Liver (tissue), 3 donors: ENCODE measurements around the gene REST.

Experiments used
- RAD21 ChIP-seq, 2 donors: IDR thresholded peaks; 2 replicates each; pipeline ENCODE4 v1.6.1; 2016; ENCODE audit warnings: antibody characterized with exemption in 2 of 2, mild to moderate bottlenecking in 2 of 2
- TF ChIP-seq, protein P1 (sequence below): fragments of 150-350 bp; IDR thresholded peaks from 2 replicates; pipeline ENCODE4 v1.5.1; 2017; ENCODE audit warnings: improper control_type of control experiment, low read depth, low read length; ENCODE audit not compliant: missing input control
- donor health status: healthy.
- donor health status: healthy.

DNA sequence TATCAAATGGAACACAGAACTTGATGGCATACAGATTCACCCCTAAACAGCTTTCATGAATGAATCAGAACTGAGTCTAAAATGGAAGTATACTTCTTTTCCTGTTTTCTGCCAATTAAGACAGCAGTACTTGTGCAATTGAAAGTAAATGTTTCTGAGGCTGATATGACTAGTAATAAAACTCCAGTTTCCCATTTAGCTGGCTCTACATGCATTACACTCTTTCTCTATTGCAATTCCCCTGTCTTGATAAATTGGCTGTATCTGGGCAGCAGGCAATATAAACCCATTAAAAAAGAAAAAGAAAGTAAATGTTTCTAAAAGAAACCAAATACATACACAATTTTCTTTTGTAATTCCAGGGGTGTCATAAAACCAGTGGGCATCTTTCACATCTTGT, 65.1 kb downstream of the REST start:
- TF ChIP-seq RAD21 (IDR thresholded peaks at IDR 0.05): no peak
- TF ChIP-seq, protein P1, sequence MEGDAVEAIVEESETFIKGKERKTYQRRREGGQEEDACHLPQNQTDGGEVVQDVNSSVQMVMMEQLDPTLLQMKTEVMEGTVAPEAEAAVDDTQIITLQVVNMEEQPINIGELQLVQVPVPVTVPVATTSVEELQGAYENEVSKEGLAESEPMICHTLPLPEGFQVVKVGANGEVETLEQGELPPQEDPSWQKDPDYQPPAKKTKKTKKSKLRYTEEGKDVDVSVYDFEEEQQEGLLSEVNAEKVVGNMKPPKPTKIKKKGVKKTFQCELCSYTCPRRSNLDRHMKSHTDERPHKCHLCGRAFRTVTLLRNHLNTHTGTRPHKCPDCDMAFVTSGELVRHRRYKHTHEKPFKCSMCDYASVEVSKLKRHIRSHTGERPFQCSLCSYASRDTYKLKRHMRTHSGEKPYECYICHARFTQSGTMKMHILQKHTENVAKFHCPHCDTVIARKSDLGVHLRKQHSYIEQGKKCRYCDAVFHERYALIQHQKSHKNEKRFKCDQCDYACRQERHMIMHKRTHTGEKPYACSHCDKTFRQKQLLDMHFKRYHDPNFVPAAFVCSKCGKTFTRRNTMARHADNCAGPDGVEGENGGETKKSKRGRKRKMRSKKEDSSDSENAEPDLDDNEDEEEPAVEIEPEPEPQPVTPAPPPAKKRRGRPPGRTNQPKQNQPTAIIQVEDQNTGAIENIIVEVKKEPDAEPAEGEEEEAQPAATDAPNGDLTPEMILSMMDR: no peak
